GM12891 (cell line): ENCODE data around the gene AGXT2.

Experiments
- POLR2A ChIP-seq: IDR thresholded peaks from 2 replicates; pipeline ENCODE4 v1.6.1; 2011; ENCODE audit warnings: low read depth, low read length, control low read depth
- POLR2AphosphoS5 ChIP-seq: IDR thresholded peaks from 2 replicates; pipeline ENCODE4 v1.6.1; 2011; ENCODE audit warnings: low read depth, low read length, control low read depth
- POU2F2 ChIP-seq: IDR thresholded peaks from 2 replicates; pipeline ENCODE4 v1.6.1; 2011; ENCODE audit warnings: low read depth, mild to moderate bottlenecking, control low read depth, low read length, moderate library complexity
- TAF1 ChIP-seq: IDR thresholded peaks from 2 replicates; pipeline ENCODE4 v1.6.1; 2011; ENCODE audit warnings: low read depth, low read length, control low read depth

GRCh38 chr5:34976347-34976746 is 71.4 kb downstream of the AGXT2 start:
- TF ChIP-seq POLR2A (no peak), TAF1 (no peak), POLR2AphosphoS5 (no peak), POU2F2 (no peak)
